Memory B cell (primary cell): Measurements from ENCODE around the gene ATP10A.
"Not testable (repeated sequence)": the region's sequence is repeated elsewhere in the genome, so short reads cannot be mapped to it uniquely, and the experiment has no call there.

ENCODE experiments used
- ATAC-seq: fragments of 150-1000 bp; cut with Tn5 transposase; 2 replicates; pipeline ENCODE4 v1.10.0; 2021; ENCODE audit warnings: low read depth, mild to moderate bottlenecking, moderate library complexity
- DNase-seq, 2 donors: peaks; one replicate each; pipeline ENCODE4 v3.0.0; 2022; ENCODE audit warnings: low spot score in 2 of 2
- H3K27ac Mint-ChIP-seq: one replicate; pipeline ENCODE4 v1.8.0; 2022; ENCODE audit warnings: mild to moderate bottlenecking, moderate library complexity, mixed read lengths
- H3K27me3 Mint-ChIP-seq: one replicate; pipeline ENCODE4 v1.8.0; 2022; ENCODE audit warnings: mixed read lengths
- H3K36me3 Mint-ChIP-seq: one replicate; pipeline ENCODE4 v1.8.0; 2022; ENCODE audit warnings: mild to moderate bottlenecking, mixed read lengths
- H3K4me1 Mint-ChIP-seq: one replicate; pipeline ENCODE4 v1.8.0; 2022; ENCODE audit warnings: mixed read lengths
- H3K4me3 Mint-ChIP-seq: one replicate; pipeline ENCODE4 v1.8.0; 2022; ENCODE audit warnings: mild to moderate bottlenecking, moderate library complexity, mixed read lengths
- H3K9me3 Mint-ChIP-seq: one replicate; pipeline ENCODE4 v1.8.0; 2022; ENCODE audit warnings: mixed read lengths

ATP10A gene

GRCh38 chr15:25655207-25655948 is 207.7 kb downstream of the ATP10A start:
- H3K4me3 Mint-ChIP-seq, result no peak overlapping the region
- H3K36me3 Mint-ChIP-seq, result no peaks in the 10 kb centered on the region
- no peaks in the 10 kb centered on the region for H3K4me1 Mint-ChIP-seq
- H3K27ac Mint-ChIP-seq, result no peak overlapping the region
- no peak for DNase-seq
- ATAC-seq, result no peak
- peaks cover 1% of the 10 kb centered on the region for H3K9me3 Mint-ChIP-seq
- H3K27me3 Mint-ChIP-seq, result peaks cover 6% of the 10 kb centered on the region

GRCh38 chr15:25653371-25653770 is 209.8 kb downstream of the ATP10A start:
- H3K9me3 Mint-ChIP-seq, result peaks cover 1% of the 10 kb centered on the region
- H3K27me3 Mint-ChIP-seq, result peaks cover 5% of the 10 kb centered on the region
- H3K27ac Mint-ChIP-seq, result no peak overlapping the region
- no peak for ATAC-seq
- no peaks in the 10 kb centered on the region for H3K4me1 Mint-ChIP-seq
- DNase-seq, result no peak
- H3K36me3 Mint-ChIP-seq, result no peaks in the 10 kb centered on the region
- no peak overlapping the region for H3K4me3 Mint-ChIP-seq

DNA sequence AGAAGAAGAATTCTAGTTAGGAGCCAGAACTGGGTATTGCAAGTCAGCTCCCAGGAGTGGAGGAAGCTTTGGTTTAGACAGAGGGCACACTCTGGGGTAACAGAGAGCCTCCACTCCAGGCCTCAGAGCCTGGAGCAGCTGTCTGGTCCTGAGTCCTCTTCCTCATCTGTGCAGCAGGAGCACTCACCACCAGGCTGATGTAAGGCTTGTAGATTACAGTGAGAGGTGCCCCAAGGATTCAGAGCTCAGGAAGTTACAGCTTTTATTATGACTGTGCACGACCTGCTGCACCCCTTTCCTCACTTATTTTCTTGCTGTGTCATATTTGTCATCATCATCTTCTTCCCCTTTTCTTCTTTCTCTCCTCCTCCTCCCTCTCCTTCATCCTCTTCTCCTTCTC is 210.4 kb downstream of the ATP10A start:
- no peaks in the 10 kb centered on the region for H3K4me1 Mint-ChIP-seq
- no peaks in the 10 kb centered on the region for H3K36me3 Mint-ChIP-seq
- ATAC-seq (no peak), DNase-seq (no peak)
- H3K9me3 Mint-ChIP-seq, result peaks cover 1% of the 10 kb centered on the region
- no peak overlapping the region for H3K4me3 Mint-ChIP-seq
- no peak overlapping the region for H3K27ac Mint-ChIP-seq
- H3K27me3 Mint-ChIP-seq, result peaks cover 5% of the 10 kb centered on the region

- Mint-ChIP-seq H3K27me3 (peaks cover 5% of the 10 kb centered on the region), H3K4me1 (no peaks in the 10 kb centered on the region), H3K4me3 (no peak overlapping the region), H3K9me3 (peaks cover 1% of the 10 kb centered on the region), H3K27ac (no peak overlapping the region), H3K36me3 (no peaks in the 10 kb centered on the region)
- ATAC-seq, result no peak
- no peak for DNase-seq
Observed at GRCh38 chr15:25649390-25649789, 213.7 kb downstream of the ATP10A start.

GRCh38 chr15:25643120-25643519 is 220.0 kb downstream of the ATP10A start:
- Mint-ChIP-seq H3K4me3 (no peak overlapping the region), H3K27me3 (peaks cover 3% of the 10 kb centered on the region)

GRCh38 chr15:25641762-25642161 is 221.4 kb downstream of the ATP10A start:
- no peak for DNase-seq
- ATAC-seq, result no peak
- H3K4me1 Mint-ChIP-seq, result no peaks in the 10 kb centered on the region
- no peak overlapping the region for H3K4me3 Mint-ChIP-seq
- H3K36me3 Mint-ChIP-seq, result no peaks in the 10 kb centered on the region
- no peaks in the 10 kb centered on the region for H3K9me3 Mint-ChIP-seq
- peaks cover 3% of the 10 kb centered on the region for H3K27me3 Mint-ChIP-seq
- no peak overlapping the region for H3K27ac Mint-ChIP-seq

More at GRCh38 chr15:25643120-25643519, 220.0 kb downstream of the ATP10A start:
- H3K27ac Mint-ChIP-seq, result no peak overlapping the region
- ATAC-seq (no peak), DNase-seq (no peak)
- no peaks in the 10 kb centered on the region for H3K9me3 Mint-ChIP-seq
- no peaks in the 10 kb centered on the region for H3K4me1 Mint-ChIP-seq
- H3K36me3 Mint-ChIP-seq, result no peaks in the 10 kb centered on the region

- no peak overlapping the region for H3K4me3 Mint-ChIP-seq
- ATAC-seq (no peak), DNase-seq (no peak)
- peaks cover 3% of the 10 kb centered on the region for H3K27me3 Mint-ChIP-seq
- H3K27ac Mint-ChIP-seq, result no peak overlapping the region
- H3K36me3 Mint-ChIP-seq, result no peaks in the 10 kb centered on the region
- no peaks in the 10 kb centered on the region for H3K9me3 Mint-ChIP-seq
- H3K4me1 Mint-ChIP-seq, result no peaks in the 10 kb centered on the region
Observed at GRCh38 chr15:25641361-25641760, 221.8 kb downstream of the ATP10A start.

GRCh38 chr15:25640959-25641358 is 222.2 kb downstream of the ATP10A start:
- H3K9me3 Mint-ChIP-seq, H3K4me1 Mint-ChIP-seq, DNase-seq, H3K27me3 Mint-ChIP-seq, ATAC-seq, H3K4me3 Mint-ChIP-seq, H3K27ac Mint-ChIP-seq, H3K36me3 Mint-ChIP-seq: not testable (repeated sequence)

DNA sequence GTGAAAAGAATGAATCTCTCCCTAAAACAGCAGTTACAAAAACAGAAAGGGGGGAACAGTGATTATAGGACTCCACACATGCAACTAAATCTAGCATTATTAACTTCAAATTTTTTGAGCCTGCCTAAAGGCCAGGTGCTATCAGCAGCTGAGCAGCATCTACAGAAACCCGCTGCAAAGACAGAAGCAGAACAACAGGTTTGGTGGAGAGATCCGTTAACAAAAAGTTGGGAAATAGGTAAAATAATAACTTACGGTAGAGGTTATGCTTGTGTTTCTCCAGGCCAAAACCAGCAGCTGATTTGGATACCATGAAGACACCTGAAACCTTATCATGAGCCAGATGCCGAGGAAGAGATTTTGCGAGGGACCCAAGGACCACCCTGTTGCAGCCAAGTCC is 222.7 kb downstream of the ATP10A start:
- peaks cover 3% of the 10 kb centered on the region for H3K27me3 Mint-ChIP-seq
- no peaks in the 10 kb centered on the region for H3K4me1 Mint-ChIP-seq
- H3K4me3 Mint-ChIP-seq, result no peak overlapping the region
- no peak for ATAC-seq
- DNase-seq, result no peak
- H3K9me3 Mint-ChIP-seq, result no peaks in the 10 kb centered on the region
- no peaks in the 10 kb centered on the region for H3K36me3 Mint-ChIP-seq
- no peak overlapping the region for H3K27ac Mint-ChIP-seq

DNA sequence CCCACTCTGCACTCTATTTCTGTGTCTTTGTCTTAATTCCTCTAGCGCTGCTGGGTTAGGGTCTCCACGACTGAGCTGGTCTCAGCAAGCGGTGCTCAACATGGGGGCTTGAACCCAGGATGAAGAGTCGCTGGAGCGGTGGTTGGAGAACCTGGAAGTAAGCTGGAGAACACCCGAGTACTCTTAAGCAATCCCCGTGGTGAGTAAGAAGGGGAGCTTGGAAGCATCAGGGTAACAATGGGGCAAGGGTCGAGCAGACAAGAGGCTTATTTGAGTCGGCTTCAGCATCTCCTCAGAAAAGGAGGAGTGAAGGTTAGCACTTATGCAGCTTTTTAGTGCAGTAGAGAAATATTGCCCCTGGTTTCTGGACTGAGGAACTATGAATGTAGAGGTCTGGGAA is 226.6 kb downstream of the ATP10A start:
- ATAC-seq, H3K27ac Mint-ChIP-seq, H3K36me3 Mint-ChIP-seq, H3K4me3 Mint-ChIP-seq, DNase-seq, H3K9me3 Mint-ChIP-seq, H3K4me1 Mint-ChIP-seq, H3K27me3 Mint-ChIP-seq: not testable (repeated sequence)

DNA sequence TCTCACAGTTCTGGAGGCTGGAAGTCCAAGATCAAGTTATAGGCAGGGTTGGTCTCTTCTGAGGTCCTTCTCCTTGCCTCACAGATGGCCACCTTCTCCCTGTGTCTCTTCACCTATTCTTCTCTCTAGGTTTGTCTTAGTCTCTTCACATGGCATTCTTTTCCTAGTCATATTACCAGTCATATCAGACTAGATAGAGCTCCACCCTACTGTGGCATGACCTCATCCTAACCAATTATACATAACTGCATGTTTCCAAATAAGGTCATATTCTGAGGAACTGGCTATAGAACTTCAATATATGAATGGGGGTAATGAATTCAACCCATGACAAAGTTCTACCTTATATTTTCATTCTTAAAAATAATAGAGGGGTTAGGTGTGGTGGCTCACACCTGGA is 227.9 kb downstream of the ATP10A start:
- H3K36me3 Mint-ChIP-seq, result no peaks in the 10 kb centered on the region
- no peaks in the 10 kb centered on the region for H3K27me3 Mint-ChIP-seq
- no peaks in the 10 kb centered on the region for H3K9me3 Mint-ChIP-seq
- H3K4me1 Mint-ChIP-seq, result no peaks in the 10 kb centered on the region
- no peak overlapping the region for H3K4me3 Mint-ChIP-seq
- no peak overlapping the region for H3K27ac Mint-ChIP-seq
- ATAC-seq (no peak), DNase-seq (no peak)

GRCh38 chr15:25633862-25634261 is 229.3 kb downstream of the ATP10A start:
- no peak for ATAC-seq
- no peak overlapping the region for H3K27ac Mint-ChIP-seq

GRCh38 chr15:25631971-25632370 is 231.2 kb downstream of the ATP10A start:
- no peaks in the 10 kb centered on the region for H3K27me3 Mint-ChIP-seq
- no peak overlapping the region for H3K4me3 Mint-ChIP-seq

More at GRCh38 chr15:25633862-25634261, 229.3 kb downstream of the ATP10A start:
- Mint-ChIP-seq H3K9me3 (peaks cover 3% of the 10 kb centered on the region), H3K36me3 (no peaks in the 10 kb centered on the region), H3K4me1 (no peaks in the 10 kb centered on the region), H3K27me3 (no peaks in the 10 kb centered on the region), H3K4me3 (no peak overlapping the region)
- DNase-seq, result no peak

More at GRCh38 chr15:25631971-25632370, 231.2 kb downstream of the ATP10A start:
- H3K27ac Mint-ChIP-seq, result no peak overlapping the region
- no peaks in the 10 kb centered on the region for H3K36me3 Mint-ChIP-seq
- H3K4me1 Mint-ChIP-seq, result no peaks in the 10 kb centered on the region
- peaks cover 3% of the 10 kb centered on the region for H3K9me3 Mint-ChIP-seq
- DNase-seq (no peak), ATAC-seq (no peak)
